GM21423 (cell line): ENCODE data around the gene CEND1.

Experiments used
- ATAC-seq: cut with Tn5 transposase; IDR thresholded peaks from one replicate; pipeline ENCODE4 v1.9.1; 2021; ENCODE audit warnings: mild to moderate bottlenecking, moderate library complexity; ENCODE audit not compliant: unreplicated experiment

The CEND1 gene

DNA sequence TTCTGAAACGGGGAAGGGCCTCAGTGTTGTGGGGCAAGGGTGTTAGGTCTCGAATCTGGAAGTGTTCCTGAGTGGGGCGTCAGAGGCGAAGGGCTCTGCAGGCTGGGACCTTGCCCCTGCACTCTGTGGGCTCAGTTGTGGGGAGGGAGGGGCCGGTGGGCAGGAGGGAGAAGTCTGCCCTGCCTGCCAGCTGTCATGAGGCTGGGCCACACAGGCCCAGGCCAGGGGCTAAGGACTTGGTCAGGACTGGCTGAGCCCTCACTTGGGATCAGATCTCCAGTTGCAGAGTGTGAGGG is 38.0 kb upstream of the CEND1 start, which contains the start of gene CRACR2B:
Gene CRACR2B (plus strand): TSS at position 23 of the 296 bp plus-strand sequence. CDS start 689 bp downstream, outside the sequence.
- ATAC-seq: no peak

DNA sequence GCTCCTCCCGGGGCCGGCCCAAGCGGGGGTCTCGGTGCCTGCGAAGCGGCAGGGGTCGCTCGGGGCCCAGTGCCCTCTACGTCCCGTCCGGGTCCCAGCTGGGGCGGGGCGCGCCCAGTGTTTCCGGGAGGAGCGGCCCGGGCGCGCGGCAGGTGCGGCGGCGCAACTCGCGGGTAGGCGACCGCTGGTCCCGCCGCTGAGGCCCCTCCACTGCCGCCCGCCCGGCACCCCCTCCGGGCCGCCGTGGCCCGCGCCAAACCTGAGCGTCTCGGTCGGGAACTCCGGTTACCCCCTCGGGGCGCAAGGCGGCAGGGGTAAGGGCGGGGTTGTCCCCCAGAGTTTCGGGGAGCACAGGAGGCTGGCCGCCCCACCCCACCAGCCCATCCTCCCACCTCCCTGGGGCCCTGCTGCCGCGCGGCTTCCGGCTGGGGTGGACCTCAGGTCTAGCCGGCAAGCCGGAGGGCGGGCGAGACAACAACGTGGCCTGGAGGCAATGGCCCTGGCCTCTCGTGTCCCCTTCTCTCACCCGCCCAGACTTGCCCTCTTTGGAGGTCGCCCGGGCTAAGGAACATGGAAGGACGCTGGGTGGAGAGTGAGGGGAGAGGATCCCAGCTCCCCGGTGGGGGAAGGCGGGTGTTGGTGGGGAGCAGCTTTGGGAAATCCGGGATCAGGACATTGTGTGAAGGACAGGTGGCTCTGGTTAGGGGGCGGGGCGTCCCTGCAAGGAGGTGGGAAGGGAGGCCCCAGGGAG is 37.4 kb upstream of the CEND1 start:
- ATAC-seq: no peak

DNA sequence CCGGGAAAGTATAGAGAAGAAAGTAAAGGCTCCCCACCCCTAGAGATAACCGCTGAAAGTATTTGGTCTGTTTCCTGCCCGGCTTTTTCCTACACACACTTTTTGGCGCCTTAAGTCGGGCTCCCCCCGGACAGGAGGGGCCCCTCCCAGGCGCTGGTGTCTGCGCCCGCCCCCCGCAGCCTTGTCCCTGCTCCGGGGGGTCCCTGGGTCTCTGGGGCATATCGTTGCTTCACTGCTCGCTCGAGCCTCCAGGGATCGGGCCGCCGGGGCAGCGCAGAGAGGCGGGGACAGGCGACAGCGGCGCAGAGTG is 36.9 kb upstream of the CEND1 start:
- ATAC-seq: no peak

DNA sequence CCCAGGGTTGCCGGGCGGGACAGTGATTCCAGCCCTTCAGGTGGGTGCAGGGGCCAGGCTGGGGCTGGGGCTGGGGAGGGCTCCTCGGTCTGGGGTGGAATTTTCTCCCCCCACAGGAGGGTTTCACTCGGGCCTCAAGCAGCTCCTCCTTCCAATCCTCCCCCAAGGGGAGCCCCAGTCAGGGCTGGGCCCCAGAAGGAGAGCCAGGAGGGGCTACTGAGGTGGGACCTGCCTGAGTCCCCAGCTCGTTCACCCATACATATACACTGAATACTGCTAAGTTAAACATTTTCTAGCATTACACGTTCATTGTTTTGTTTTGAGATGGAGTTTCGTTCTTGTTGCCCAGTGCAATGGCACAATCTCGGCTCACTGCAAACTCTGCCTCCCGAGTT is 36.3 kb upstream of the CEND1 start:
- no peak for ATAC-seq

DNA sequence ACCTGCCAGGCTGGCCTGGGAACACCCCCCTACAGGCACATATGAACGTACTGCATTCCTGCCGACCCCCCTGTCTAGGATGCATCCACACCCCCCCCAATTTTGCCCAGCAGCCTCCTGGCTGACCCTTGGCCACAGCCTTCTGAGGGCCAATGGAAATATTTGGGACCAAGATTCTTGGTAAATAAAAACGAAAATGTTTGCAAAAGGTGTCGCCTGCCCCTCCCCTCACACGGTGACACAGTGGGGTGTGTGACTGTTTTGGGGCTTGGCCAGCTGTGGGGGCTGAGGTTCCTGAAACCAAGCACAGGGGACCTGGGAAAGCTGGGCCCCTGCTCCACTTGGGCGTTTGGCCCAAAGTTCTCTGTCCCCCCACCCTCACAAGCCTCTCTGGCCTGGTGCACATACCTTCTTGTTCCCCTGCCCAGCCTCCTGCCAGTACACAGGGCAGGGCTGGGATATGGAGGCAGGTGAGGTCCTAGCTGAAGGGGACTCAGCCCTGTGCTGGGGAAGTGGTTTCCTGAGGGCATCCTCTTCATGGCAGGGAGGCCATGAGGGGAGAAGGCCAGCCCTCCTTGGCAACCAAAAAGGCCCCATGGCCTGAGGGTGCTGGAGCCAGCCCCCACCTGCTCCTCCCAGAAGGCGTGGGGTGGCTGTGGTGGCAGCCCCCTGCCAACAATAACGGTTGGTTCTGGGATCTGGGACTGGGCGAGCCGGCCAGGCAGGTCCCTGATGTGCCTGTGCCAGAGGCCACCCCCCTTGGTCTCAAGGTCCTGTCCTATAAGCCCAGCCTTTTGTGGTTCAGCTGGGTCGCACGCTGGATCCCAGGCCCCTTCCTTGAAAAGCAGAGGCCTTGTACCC is 35.7 kb upstream of the CEND1 start:
- ATAC-seq: no peak

DNA sequence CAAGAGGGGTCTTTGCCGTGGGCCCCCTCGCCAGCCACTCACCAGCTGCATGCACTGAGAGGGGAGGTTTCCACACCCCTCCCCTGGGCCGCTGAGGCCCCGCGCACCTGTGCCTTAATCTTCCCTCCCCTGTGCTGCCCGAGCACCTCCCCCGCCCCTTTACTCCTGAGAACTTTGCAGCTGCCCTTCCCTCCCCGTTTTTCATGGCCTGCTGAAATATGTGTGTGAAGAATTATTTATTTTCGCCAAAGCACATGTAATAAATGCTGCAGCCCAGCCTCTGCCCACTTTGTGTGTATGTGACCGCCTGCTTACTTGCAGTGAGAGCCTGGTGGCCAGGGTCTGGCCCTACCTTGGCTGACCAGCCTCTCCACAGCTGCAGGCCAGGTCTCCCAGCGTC is 35.1 kb upstream of the CEND1 start:
- ATAC-seq: no peak

DNA sequence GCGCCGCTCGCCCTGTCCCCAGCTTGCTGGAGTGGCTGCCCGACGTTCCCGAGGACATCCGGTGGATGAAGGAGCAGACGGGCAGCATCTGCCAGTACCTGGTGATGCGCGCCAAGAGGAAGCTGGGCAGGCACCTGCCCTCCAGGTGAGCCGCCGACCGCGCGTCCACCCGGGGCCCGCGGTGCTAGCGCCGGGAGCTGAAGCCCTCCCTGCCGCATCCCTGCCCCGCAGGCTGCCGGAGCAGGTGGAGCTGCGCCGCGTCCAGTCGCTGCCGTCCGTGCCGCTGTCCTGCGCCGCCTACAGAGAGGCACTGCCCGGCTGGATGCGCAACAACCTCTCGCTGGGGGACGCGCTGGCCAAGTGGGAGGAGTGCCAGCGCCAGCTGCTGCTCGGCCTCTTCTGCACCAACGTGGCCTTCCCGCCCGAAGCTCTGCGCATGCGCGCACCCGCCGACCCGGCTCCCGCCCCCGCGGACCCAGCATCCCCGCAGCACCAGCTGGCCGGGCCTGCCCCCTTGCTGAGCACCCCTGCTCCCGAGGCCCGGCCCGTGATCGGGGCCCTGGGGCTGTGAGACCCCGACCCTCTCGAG is 34.5 kb upstream of the CEND1 start:
- no peak for ATAC-seq

DNA sequence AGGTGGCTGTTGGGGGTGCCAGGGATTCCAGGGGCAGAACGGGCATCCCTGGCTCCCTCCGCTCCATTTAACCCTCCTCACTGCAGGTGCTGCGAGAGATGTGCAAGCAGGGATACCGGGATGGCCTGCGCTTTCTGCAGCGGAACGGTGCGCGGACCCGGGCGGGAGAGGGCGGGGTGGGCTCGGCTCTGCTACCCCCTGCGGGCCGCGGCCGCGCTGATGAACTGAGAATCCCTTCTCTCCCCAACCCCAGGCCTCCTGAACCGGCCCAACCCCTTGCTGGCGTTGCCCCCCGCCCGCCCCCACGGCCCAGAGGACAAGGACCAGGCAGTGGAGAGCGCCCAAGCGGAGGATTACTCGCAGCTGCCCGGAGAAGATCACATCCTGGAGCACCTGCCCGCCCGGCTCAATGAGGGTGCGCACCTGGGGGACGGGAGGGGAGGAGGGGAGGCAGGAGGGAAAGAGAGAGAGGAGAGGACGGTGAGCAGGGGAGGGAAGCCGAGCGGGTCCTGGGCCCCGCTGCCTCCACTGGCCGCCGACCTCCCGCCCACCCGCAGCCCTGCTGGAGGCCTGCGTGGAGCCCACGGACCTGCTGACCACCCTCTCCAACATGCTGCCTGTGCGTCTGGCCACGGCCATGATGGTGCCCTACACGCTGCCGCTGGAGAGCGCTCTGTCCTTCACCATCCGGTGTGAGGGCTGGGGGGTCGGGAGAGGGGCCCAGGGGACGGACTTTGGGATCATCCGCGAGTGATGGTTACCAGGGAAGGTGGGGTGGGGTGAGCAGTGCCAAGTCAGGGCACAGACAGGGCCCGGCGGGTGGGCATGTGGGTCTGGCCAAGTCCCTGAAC is 33.8 kb upstream of the CEND1 start:
- no peak for ATAC-seq

DNA sequence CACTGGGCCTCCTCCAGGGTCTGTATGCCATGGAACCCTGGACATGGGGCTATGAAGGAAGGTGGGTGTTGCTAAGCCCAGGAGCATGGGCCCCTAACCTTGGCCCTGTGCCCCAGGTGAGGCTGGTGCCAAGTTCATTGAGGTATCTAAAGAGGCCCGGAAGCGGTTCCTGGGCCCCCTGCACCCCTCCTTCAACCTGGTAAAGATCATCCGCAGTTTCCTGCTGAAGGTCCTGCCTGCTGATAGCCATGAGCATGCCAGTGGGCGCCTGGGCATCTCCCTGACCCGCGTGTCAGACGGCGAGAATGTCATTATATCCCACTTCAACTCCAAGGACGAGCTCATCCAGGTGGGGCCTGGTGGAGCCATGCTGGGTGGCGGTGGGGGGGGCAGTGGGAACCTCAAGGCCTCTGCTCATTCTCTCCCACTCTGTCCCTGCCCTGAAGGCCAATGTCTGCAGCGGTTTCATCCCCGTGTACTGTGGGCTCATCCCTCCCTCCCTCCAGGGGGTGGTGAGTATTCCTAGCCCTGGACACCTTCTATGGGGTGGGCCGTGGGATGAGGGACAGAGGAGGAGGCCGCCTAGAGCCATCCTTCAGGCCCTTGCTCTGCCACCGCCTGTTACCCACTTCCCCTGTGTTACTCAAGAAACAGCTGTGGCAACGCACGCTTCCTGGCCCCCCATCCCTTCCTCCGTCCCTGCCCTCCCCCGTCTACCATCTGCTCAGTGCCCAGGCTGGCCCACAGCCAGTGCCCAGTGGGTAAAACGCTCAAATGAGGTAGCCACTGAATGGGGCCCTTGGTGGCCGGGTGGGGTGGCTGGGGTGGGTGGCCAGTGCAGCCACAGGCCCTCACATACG is 31.9 kb upstream of the CEND1 start:
- ATAC-seq: no peak

DNA sequence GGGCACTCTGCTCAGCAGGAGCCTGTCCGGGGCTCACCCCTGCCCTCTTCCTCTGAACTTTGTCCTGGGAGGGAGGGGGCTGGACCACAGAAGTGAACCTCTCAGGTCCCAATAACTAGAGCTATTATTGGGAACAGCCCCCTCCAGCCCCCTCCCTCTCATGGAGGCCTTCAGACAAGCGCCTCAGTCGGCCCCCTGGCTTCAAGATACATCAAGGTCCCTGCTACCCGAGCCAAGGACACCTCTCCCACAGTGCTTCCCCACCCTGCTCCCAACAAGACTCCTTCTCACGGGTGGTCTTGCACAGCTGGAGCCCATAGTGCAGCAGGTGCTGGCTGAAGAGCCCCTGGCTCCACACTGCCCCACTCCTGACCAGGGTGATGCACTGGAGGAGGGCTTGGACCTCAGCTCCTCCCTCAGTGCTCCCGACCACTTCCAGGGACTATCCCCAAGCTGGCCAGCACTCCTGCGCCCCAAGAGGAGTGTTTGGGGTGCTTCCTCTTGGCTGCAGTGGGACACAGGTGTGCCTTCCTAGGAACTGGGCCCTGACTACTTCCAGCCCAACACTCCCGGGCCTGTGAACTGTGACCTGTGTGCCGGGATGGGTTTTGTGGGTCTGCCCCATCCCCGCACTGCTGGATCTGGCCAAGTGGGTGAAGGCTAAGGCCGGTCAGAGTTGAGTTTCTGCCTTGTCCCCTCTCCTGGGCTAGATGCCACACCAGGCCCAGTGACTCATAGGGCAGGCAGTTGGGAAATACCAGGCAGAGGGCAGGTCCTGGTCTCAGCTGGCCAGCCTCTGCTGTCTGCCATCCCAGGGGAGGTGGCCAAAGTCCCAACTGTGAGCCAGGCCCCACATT is 31.0 kb upstream of the CEND1 start:
- no peak for ATAC-seq

DNA sequence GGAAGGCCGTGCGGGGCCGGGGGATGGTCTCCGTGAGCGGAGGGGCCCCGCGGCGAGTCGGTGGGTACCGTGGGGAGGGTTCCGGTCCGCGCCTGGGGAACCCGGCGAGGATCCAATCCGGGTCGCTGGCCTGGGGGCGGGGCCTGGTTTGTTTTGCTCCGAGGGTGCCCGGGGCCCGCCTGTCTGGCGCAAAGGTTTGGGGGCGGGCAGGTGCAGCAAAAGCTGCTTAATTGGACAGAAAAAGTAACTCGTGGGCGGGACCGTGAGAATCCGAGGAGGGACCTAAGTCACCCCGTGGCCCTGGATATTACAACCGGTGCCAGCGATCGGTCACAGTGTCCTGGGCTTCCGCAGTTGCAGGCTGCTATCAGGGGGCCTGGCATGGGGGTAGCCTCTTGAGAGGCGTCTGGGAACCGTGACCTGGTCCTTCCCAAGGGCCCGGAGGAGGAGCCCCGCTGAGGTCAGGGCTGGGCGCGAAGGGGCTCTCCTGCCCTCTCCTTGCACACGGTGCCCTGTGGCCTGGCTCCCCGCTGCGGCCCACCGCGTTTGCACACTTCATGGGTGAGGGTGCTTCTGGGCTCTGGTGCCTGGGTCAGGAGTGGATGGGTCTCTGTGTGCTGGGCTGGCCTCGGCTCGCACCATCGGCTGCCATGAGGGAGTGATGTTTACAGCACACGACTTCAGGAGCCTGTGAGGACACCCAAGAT is 30.2 kb upstream of the CEND1 start:
- peak; percentile 51 for ATAC-seq

DNA sequence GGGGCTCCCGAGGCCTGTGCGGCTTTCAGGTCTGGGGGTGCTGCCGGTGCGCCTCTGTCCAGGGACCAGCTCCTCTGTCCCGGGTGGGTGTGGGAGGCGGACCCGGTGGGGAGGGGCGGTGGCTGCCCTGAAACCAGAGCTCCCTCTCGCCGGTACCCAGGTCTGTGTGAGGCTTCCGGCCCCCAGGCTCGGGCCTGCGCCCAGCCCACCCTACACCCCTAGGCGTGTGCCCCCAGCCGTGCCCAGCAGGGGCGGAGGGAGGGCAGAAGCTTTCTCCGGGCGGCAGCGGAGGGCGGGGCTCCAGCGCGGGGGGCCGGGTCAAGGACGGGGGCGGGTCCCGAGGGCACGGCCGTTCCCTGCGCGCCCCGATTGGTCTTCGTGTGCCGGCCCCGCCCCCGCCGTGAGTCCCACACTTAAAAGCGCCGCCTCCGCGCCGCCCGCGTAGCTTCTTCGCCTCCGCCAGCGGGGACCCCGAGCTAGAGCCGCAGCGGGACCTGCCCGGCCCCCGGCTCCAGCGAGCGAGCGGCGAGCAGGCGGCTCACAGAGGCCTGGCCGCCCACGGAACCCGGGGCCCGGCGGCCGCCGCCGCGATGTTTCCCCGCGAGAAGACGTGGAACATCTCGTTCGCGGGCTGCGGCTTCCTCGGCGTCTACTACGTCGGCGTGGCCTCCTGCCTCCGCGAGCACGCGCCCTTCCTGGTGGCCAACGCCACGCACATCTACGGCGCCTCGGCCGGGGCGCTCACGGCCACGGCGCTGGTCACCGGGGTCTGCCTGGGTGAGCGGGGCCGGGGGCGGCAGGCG is 29.4 kb upstream of the CEND1 start:
- ATAC-seq: peak; percentile 68

DNA sequence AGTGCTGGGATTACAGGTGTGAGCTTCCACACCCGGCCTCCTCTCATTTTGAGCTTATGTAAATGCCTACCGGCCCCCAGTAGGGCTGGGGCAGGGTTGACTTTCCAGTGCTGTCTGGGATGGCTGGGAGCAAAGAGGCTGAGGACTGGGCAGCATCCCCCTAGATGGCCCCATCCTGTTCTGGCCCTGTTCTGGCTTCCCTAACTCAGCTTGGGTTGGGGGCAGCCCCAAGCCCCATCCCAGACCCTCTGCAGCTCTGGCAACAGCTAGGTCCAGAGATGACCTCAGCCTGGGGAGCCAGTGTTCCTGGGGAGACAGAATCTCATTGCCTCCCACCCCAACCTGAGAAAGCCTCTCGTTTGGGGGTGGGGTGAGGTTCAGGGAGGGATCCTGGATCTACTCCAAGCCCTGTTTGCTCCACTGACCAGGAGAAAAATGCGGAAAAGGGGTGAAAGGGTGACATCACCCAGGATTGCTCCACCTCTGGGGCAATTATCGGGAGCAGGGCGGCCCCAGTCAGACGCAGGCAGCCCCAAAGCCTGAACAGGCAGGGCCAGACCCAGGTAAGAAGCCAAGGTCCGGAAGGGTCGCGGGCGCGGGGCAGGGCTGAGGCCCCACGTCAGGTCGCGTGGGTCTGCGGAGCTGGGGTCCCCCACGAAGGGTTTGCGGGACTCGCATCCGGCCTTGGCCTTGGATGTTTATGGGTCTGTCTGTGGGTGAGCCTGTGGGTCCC is 28.7 kb upstream of the CEND1 start, which contains the start of gene PNPLA2:
Gene PNPLA2 (plus strand): TSS at position 519 of the 733 bp plus-strand sequence. CDS start 805 bp downstream, outside the sequence.
- ATAC-seq: no peak

DNA sequence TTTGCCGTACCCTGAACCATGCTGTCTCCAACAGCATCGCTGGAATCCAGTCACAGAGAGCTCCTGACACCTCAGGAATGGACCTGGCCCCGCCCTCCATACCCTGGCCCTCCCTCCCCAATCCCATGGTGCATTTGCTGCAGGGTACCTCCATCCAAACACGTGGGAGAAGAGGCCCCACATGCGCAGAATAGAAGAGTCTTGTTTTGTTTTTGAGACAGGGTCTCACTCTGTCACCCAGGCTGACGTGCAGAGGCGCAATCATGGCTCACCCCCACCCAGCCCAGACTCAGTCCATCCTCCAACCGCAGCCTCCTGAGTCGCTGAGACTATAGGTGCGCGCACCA is 26.5 kb upstream of the CEND1 start:
- ATAC-seq: no peak

DNA sequence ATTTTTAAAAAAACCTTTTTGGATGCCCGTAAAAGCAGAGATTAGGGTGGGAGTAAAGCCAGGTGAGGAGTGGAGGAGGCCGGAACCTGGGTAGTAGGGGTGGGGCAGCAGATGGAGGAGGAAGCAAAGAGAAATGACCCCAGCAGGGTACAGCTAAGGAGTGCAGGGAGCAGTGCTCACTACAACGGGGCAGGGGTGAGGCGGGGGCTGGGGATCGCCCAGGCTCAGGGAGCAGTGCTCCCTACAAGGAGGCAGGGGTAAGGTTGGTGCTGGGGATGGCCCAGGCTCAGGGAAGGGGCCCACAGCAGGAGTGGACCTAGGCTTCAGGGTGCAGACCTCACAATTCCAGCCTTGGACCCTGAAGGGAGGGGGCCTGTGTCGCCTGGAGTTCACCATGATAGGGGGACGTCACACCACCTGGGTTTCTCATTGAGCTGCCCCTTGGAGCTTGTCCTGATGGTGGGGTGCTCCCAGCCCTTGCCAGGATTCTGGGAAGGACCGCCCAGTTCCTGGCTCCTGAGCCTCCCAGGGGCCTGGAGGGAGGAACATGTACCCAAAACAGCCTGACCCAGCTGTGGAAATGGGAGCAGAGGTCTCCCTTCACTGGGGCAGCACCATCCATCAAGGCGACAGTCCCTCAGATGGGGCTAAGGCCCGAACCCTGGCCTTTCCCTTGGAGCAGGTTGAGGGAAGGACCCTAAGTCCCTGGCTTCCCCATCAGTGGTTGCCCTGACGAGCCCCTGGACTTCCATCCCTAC is 26.0 kb upstream of the CEND1 start:
- ATAC-seq: no peak

DNA sequence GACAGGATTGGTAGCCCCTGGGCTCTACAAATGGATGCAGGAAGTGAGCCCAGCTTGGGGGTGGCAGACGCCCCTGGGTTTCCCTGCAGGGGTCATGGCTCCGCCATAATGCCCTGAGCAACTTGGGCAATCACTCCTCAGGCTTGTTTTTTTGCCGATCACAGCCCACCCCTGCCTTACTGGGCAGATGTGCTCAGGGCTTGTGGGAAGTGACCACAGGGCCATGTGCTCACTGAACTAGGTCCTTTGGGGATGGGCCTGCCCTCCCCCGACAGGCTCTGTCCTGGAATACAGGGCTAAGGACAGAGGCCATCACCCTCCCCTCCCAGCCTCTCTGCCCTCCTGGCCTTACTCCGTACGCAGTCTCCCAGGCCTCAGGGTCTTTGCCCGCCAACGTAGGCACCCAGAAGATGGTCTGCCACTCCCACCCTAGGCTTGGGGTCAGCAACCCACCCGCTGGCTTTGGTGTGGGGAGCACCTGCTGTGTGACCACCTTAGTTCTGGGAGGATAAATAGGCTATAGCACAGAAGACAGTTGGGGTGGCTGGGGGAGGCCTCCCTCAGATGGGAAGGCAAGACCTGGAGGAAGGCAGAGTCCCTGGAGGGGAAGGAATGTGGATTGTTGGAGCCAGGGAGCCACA is 23.7 kb upstream of the CEND1 start:
- no peak for ATAC-seq
